Astrocyte (in vitro differentiated cells and primary cell): ENCODE measurements around the gene PCED1B. TPM values are rescaled to one million over a fixed set of nuclear protein-coding genes. Genes with fewer than 3 reads are reported as not detected.

Source experiments
- DNase-seq: peaks from one replicate; pipeline ENCODE4 v3.0.0-alpha.2; 2010; ENCODE audit warnings: low read depth
- FAIRE-seq: peaks from 2 replicates; lab custom pipeline; 2011; peaks lifted over from hg19 to GRCh38; lab: Jason Lieb, UNC
- H2AFZ ChIP-seq: 2 replicates; pipeline ENCODE4 v1.6.0; 2012; ENCODE audit warnings: low read depth, low read length, inconsistent platforms
- H3K27ac ChIP-seq: 2 replicates; pipeline ENCODE4 v1.5.1; 2011; ENCODE audit warnings: low read depth, low read length, inconsistent platforms
- H3K27me3 ChIP-seq: 2 replicates; pipeline ENCODE4 v1.6.0; 2011; ENCODE audit warnings: low read length, inconsistent platforms; ENCODE audit not compliant: insufficient read depth
- H3K36me3 ChIP-seq: 2 replicates; pipeline ENCODE4 v1.5.1; 2011; ENCODE audit warnings: low read length, inconsistent platforms; ENCODE audit not compliant: insufficient read depth
- H3K4me1 ChIP-seq: 2 replicates; pipeline ENCODE4 v1.5.1; 2011; ENCODE audit warnings: low read length, inconsistent platforms; ENCODE audit not compliant: insufficient read depth
- H3K4me2 ChIP-seq: 2 replicates; pipeline ENCODE4 v1.6.0; 2012; ENCODE audit warnings: low read length, inconsistent platforms
- H3K4me3 ChIP-seq: 2 replicates; pipeline ENCODE4 v1.5.1; 2011; ENCODE audit warnings: low read depth, mild to moderate bottlenecking, low read length, inconsistent platforms; ENCODE audit not compliant: insufficient read depth
- H3K79me2 ChIP-seq: 2 replicates; pipeline ENCODE4 v1.6.0; 2012; ENCODE audit warnings: mild to moderate bottlenecking, low read length, inconsistent platforms; ENCODE audit not compliant: insufficient read depth
- H3K9ac ChIP-seq: 2 replicates; pipeline ENCODE4 v1.6.0; 2012; ENCODE audit warnings: mild to moderate bottlenecking, low read length, inconsistent platforms
- H3K9me3 ChIP-seq: 2 replicates; pipeline ENCODE4 v1.5.1; 2012; ENCODE audit warnings: low read depth, mild to moderate bottlenecking, low read length, inconsistent platforms; ENCODE audit not compliant: insufficient read depth
- H4K20me1 ChIP-seq: 2 replicates; pipeline ENCODE4 v1.6.0; 2012; ENCODE audit warnings: low read length, inconsistent platforms; ENCODE audit not compliant: insufficient read depth
- H3K27ac Mint-ChIP-seq: one replicate; pipeline ENCODE4 v1.8.0; 2021; ENCODE audit warnings: mild to moderate bottlenecking, mixed read lengths; ENCODE audit not compliant: unreplicated experiment
- H3K27me3 Mint-ChIP-seq: one replicate; pipeline ENCODE4 v1.8.0; 2021; ENCODE audit warnings: low read depth, mixed read lengths; ENCODE audit not compliant: unreplicated experiment
- H3K36me3 Mint-ChIP-seq: one replicate; pipeline ENCODE4 v1.8.0; 2021; ENCODE audit warnings: low read depth, mixed read lengths; ENCODE audit not compliant: unreplicated experiment
- H3K4me1 Mint-ChIP-seq: one replicate; pipeline ENCODE4 v1.8.0; 2021; ENCODE audit warnings: low read depth, mixed read lengths; ENCODE audit not compliant: unreplicated experiment
- H3K4me3 Mint-ChIP-seq: one replicate; pipeline ENCODE4 v1.8.0; 2021; ENCODE audit warnings: mild to moderate bottlenecking, moderate library complexity, mixed read lengths; ENCODE audit not compliant: unreplicated experiment
- H3K9me3 Mint-ChIP-seq: one replicate; pipeline ENCODE4 v1.8.0; 2021; ENCODE audit warnings: mild to moderate bottlenecking, mixed read lengths; ENCODE audit not compliant: unreplicated experiment
- EZH2 ChIP-seq: IDR thresholded peaks from 2 replicates; pipeline ENCODE4 v1.6.1; 2012; ENCODE audit warnings: mild to moderate bottlenecking, low read length, inconsistent platforms; ENCODE audit not compliant: insufficient read depth
- total RNA-seq: library from RNA; stranded (reverse); gene quantifications from 2 replicates; pipeline ENCODE4 v1.2.1, GENCODE V29; 2021
- TF ChIP-seq, protein P1 (sequence below): IDR thresholded peaks from 2 replicates; pipeline ENCODE4 v1.5.1; 2011; ENCODE audit warnings: low read depth, mild to moderate bottlenecking, inconsistent platforms, low read length, moderate library complexity; ENCODE audit not compliant: insufficient read depth

PCED1B gene
- total RNA-seq, 1 donor from 2014 or later = 1.8 TPM

DNA sequence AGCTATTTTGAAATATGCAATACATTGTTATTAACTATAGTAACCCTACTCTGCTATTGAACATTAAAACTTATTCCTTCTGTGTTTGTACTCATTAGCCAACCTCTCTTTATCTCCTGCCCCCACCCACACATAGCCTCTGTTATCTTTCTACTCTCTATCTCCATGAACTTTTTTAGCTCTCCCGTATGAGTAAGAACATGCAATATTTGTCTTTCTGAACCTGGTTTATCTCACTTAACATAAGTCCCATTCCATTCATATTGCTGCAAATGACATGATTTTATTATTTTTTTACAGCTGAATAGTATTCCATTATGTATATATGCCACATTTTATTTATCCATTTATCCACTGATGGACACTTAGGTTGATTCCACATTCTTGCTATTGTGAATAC, 79.4 kb downstream of the PCED1B start:
- H3K79me2 ChIP-seq = no peaks in the 10 kb centered on the region
- no peaks in the 10 kb centered on the region for H3K36me3 ChIP-seq
- no peak for TF ChIP-seq EZH2
- TF ChIP-seq, protein P1, sequence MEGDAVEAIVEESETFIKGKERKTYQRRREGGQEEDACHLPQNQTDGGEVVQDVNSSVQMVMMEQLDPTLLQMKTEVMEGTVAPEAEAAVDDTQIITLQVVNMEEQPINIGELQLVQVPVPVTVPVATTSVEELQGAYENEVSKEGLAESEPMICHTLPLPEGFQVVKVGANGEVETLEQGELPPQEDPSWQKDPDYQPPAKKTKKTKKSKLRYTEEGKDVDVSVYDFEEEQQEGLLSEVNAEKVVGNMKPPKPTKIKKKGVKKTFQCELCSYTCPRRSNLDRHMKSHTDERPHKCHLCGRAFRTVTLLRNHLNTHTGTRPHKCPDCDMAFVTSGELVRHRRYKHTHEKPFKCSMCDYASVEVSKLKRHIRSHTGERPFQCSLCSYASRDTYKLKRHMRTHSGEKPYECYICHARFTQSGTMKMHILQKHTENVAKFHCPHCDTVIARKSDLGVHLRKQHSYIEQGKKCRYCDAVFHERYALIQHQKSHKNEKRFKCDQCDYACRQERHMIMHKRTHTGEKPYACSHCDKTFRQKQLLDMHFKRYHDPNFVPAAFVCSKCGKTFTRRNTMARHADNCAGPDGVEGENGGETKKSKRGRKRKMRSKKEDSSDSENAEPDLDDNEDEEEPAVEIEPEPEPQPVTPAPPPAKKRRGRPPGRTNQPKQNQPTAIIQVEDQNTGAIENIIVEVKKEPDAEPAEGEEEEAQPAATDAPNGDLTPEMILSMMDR = no peak
- no peak overlapping the region for H3K4me3 Mint-ChIP-seq
- H3K4me3 ChIP-seq = no peak overlapping the region
- no peak overlapping the region for H2AFZ ChIP-seq
- no peak overlapping the region for H3K4me2 ChIP-seq
- no peak overlapping the region for H3K27ac ChIP-seq
- no peaks in the 10 kb centered on the region for H3K9me3 ChIP-seq
- H3K4me1 Mint-ChIP-seq = no peaks in the 10 kb centered on the region
- no peaks in the 10 kb centered on the region for H3K36me3 Mint-ChIP-seq
- H3K27me3 ChIP-seq = no peaks in the 10 kb centered on the region
- H3K4me1 ChIP-seq = no peaks in the 10 kb centered on the region
- no peaks in the 10 kb centered on the region for H3K27me3 Mint-ChIP-seq
- H3K27ac Mint-ChIP-seq = no peak overlapping the region
- no peaks in the 10 kb centered on the region for H4K20me1 ChIP-seq
- DNase-seq (peak; percentile 18), FAIRE-seq (no peak)
- peaks cover 1% of the 10 kb centered on the region for H3K9me3 Mint-ChIP-seq
- no peak overlapping the region for H3K9ac ChIP-seq

DNA sequence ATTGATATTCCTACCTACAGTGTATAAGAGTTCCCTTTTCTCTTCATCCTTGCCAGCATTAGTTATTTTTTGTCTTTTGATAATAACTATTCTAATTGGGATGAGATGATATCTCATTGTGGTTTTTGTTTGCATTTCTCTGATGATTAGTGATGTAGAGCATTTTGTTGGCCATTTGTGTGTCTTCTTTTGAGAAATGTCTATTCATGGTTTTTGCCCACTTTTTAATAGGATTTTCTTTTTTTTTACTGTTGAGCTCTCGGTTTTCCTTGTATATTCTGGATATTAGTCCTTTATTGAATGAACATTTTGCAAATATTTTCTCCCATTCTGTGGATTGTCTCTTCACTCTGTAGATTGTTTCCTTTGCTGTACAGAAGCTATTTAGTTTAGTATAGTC, 79.9 kb downstream of the PCED1B start:
- Histone ChIP-seq H3K9ac (no peak overlapping the region), H3K4me1 (no peaks in the 10 kb centered on the region), H3K79me2 (no peaks in the 10 kb centered on the region), H3K4me2 (no peak overlapping the region), H4K20me1 (no peaks in the 10 kb centered on the region), H3K27ac (no peak overlapping the region), H3K36me3 (no peaks in the 10 kb centered on the region), H2AFZ (no peak overlapping the region), H3K9me3 (no peaks in the 10 kb centered on the region), H3K4me3 (no peak overlapping the region), H3K27me3 (no peaks in the 10 kb centered on the region)
- TF ChIP-seq EZH2 = no peak
- TF ChIP-seq, protein P1 = no peak
- Mint-ChIP-seq H3K36me3 (no peaks in the 10 kb centered on the region), H3K4me3 (no peak overlapping the region), H3K4me1 (no peaks in the 10 kb centered on the region), H3K27ac (no peak overlapping the region), H3K27me3 (no peaks in the 10 kb centered on the region), H3K9me3 (peaks cover 1% of the 10 kb centered on the region)
- DNase-seq = no peak
- no peak for FAIRE-seq

DNA sequence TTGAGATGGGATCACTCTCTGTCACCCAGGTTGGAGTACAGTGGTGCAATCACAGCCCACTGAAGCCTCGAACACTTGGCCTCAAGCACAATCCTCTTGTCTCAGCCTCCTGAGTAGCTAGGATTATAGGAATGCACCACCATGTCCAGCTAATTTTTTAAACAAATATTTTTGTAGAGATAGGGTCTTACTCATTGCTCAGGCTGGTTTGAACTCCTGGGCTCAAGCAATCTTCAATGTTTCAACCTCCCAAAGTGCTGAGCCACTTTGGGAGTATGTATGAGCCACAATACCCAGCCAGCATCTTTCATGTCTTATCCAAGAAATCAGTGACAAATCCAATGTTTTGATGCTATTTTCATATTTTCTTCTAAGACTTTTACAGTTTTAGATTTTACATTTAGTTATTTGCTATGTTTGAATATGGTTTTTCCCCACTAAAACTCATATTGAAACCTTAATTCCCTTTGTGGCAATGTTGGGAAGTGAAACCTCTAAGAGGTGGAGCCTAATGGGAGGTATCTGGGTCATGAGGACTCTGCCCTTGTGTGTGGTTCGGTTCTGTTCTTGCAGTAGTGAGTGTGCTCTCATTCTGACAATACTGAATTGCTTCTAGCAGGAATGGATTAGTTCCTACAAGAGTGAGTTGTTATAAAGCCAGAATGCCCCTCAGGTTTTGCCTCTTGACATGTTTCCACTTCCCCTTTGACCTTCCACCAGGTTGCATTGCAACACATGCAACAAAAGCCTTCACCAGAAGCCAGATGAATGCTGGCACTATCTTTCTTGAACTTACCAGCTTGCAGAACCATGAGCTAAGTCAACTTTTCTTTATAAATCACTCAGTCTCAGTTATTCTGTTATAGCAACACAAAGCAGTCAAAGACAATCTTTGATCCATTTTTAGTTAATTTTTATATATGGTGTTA, 81.2 kb downstream of the PCED1B start:
- H3K36me3 ChIP-seq = no peaks in the 10 kb centered on the region
- FAIRE-seq (no peak), DNase-seq (no peak)
- H3K4me2 ChIP-seq = no peak overlapping the region
- no peak for TF ChIP-seq EZH2
- TF ChIP-seq, protein P1 = no peak
- no peak overlapping the region for H3K27ac ChIP-seq
- H3K4me3 ChIP-seq = no peak overlapping the region
- Mint-ChIP-seq H3K27me3 (no peaks in the 10 kb centered on the region), H3K4me3 (no peak overlapping the region), H3K27ac (no peak overlapping the region), H3K4me1 (no peaks in the 10 kb centered on the region), H3K36me3 (no peaks in the 10 kb centered on the region), H3K9me3 (peaks cover 1% of the 10 kb centered on the region)
- no peak overlapping the region for H2AFZ ChIP-seq
- H3K27me3 ChIP-seq = no peaks in the 10 kb centered on the region
- no peak overlapping the region for H3K9ac ChIP-seq
- no peaks in the 10 kb centered on the region for H3K9me3 ChIP-seq
- H4K20me1 ChIP-seq = no peaks in the 10 kb centered on the region
- no peaks in the 10 kb centered on the region for H3K79me2 ChIP-seq
- peaks cover 5% of the 10 kb centered on the region for H3K4me1 ChIP-seq
